PC-3 (cell line): Measurements from ENCODE around the gene SP3. TPM values are rescaled to one million over a fixed set of nuclear protein-coding genes. Genes with fewer than 3 reads are reported as not detected.

Experiments used
- ATAC-seq: fragments of 200-7000 bp; cut with Tn5 transposase; 2 replicates; pipeline ENCODE4 v1.9.1; 2020; ENCODE audit warnings: mild to moderate bottlenecking, moderate library complexity
- BruUV-seq: library from RNA; stranded (reverse); fragments of 400-500 nt; replicated peaks from 2 replicates; lab custom pipeline; 2021; lab: Mats Ljungman, UMichigan
- CTCF ChIA-PET: fragments of 300-600 bp; sonication (Branson Sonifier 250); formaldehyde crosslinking; loops from one replicate; lab custom pipeline; 2022; ENCODE audit warnings: antibody characterized with exemption; lab: Charles Lee
- POLR2A ChIA-PET: fragments of 300-600 bp; sonication (Branson Sonifier 250); formaldehyde crosslinking; loops from one replicate; lab custom pipeline; 2022; ENCODE audit warnings: antibody characterized with exemption; ENCODE audit not compliant: unreplicated experiment; lab: Charles Lee
- DNase-seq: peaks from one replicate; pipeline ENCODE4 v3.0.0-alpha.2; 2015
- H2AFZ ChIP-seq: fragments of 300-600 bp; sonication (generic); 2 replicates; pipeline ENCODE4 v1.6.0; 2016; ENCODE audit warnings: antibody characterized with exemption, low read length
- H3F3A ChIP-seq: fragments of 300-600 bp; sonication (generic); one replicate; pipeline ENCODE4 v1.6.0; 2017; ENCODE audit warnings: antibody characterized with exemption, low read length, control low read depth, mild to moderate bottlenecking; ENCODE audit not compliant: unreplicated experiment
- H3K27ac ChIP-seq: fragments of 300-600 bp; sonication (generic); 2 replicates; pipeline ENCODE4 v1.5.1; 2016; ENCODE audit warnings: mild to moderate bottlenecking, low read length
- H3K27me3 ChIP-seq: fragments of 300-600 bp; sonication (generic); 2 replicates; pipeline ENCODE4 v1.6.1; 2016; ENCODE audit warnings: low read length, mixed read lengths
- H3K36me3 ChIP-seq: fragments of 300-600 bp; sonication (generic); 2 replicates; pipeline ENCODE4 v1.6.1; 2016; ENCODE audit warnings: low read depth, mixed run types, low read length, mixed read lengths
- H3K4me1 ChIP-seq: fragments of 300-600 bp; sonication (generic); 2 replicates; pipeline ENCODE4 v1.5.1; 2016; ENCODE audit warnings: low read length; ENCODE audit not compliant: insufficient read depth
- H3K4me2 ChIP-seq: fragments of 300-600 bp; sonication (generic); 2 replicates; pipeline ENCODE4 v1.6.0; 2016; ENCODE audit warnings: low read length
- H3K4me3 ChIP-seq: fragments of 300-600 bp; sonication (generic); 2 replicates; pipeline ENCODE4 v1.5.1; 2016; ENCODE audit warnings: mild to moderate bottlenecking, low read length, mixed read lengths
- H3K79me2 ChIP-seq: fragments of 300-600 bp; sonication (generic); 2 replicates; pipeline ENCODE4 v1.6.1; 2017; ENCODE audit warnings: low read length, mixed read lengths
- H3K9ac ChIP-seq: fragments of 300-600 bp; sonication (generic); 2 replicates; pipeline ENCODE4 v1.6.0; 2016; ENCODE audit warnings: mild to moderate bottlenecking, low read length
- H3K9me2 ChIP-seq: fragments of 300-600 bp; sonication (generic); replicated peaks from 2 replicates; pipeline ENCODE4 v1.6.1; 2016; ENCODE audit warnings: mixed run types, low read length, mixed read lengths
- H3K9me3 ChIP-seq: fragments of 300-600 bp; sonication (generic); 2 replicates; pipeline ENCODE4 v1.6.1; 2016; ENCODE audit warnings: low read length, mixed read lengths
- H4K20me1 ChIP-seq: fragments of 300-600 bp; sonication (generic); 2 replicates; pipeline ENCODE4 v1.6.1; 2016; ENCODE audit warnings: low read length, mixed read lengths
- CTCF ChIP-seq: fragments of 300-600 bp; sonication (generic); conservative IDR thresholded peaks from 2 replicates; pipeline ENCODE4 v1.5.1; 2017; ENCODE audit warnings: antibody characterized with exemption, low read depth, mild to moderate bottlenecking, low read length
- EZH2 ChIP-seq: fragments of 300-600 bp; sonication (generic); IDR thresholded peaks from one replicate; pipeline ENCODE4 v1.6.1; 2017; ENCODE audit warnings: antibody characterized with exemption, mild to moderate bottlenecking, low read length; ENCODE audit not compliant: unreplicated experiment
- EZH2phosphoT487 ChIP-seq: fragments of 300-600 bp; sonication (generic); IDR thresholded peaks from 2 replicates; pipeline ENCODE4 v1.6.1; 2018; ENCODE audit warnings: mild to moderate bottlenecking, antibody characterized with exemption, low read length, borderline replicate concordance
- intact Hi-C: fragments of 100-400 bp; cut with micrococcal nuclease; formaldehyde crosslinking; loops from 2 replicates; pipeline ENCODE4 v1.9.0; 2023
- total RNA-seq: library from RNA; depleted of rRNA; stranded (reverse); fragments of >200 nt; gene quantifications from 2 replicates; pipeline ENCODE4 v1.2.3, GENCODE V29; 2014

The SP3 gene
- total RNA-seq, 1 experiment from 2014 or later, result 117 TPM

GRCh38 chr2:173922760-173923159, 42.4 kb downstream of the SP3 start:
- H4K20me1 ChIP-seq, result peaks cover 8% of the 10 kb centered on the region; the same call in 1 of the 2 replicates
- no peaks in the 10 kb centered on the region for H3K9me2 ChIP-seq
- intact Hi-C loops, result no loop called here
- no peak for ATAC-seq
- H3K27ac ChIP-seq, result no peak overlapping the region
- H3K36me3 ChIP-seq, result peaks cover 15% of the 10 kb centered on the region; the same call in 1 of the 2 replicates
- CTCF ChIA-PET, result no interaction called here
- H3K9ac ChIP-seq, result no peak overlapping the region
- POLR2A ChIA-PET, result no interaction called here
- H3K4me1 ChIP-seq, result no peaks in the 10 kb centered on the region
- no TSS peak for BruUV-seq
- no peaks in the 10 kb centered on the region for H3F3A ChIP-seq
- no peaks in the 10 kb centered on the region for H3K27me3 ChIP-seq
- peaks cover 96% of the 10 kb centered on the region for H3K79me2 ChIP-seq
- H3K4me2 ChIP-seq, result no peak overlapping the region
- no peak overlapping the region for H2AFZ ChIP-seq
- DNase-seq, result no peak
- H3K9me3 ChIP-seq, result no peaks in the 10 kb centered on the region
- no peak overlapping the region for H3K4me3 ChIP-seq
- TF ChIP-seq EZH2phosphoT487 (no peak), CTCF (no peak), EZH2 (no peak)

- TF ChIP-seq EZH2phosphoT487, result no peak
- TF ChIP-seq CTCF, result no peak
- no peak for TF ChIP-seq EZH2
- Histone ChIP-seq H3K9me2 (no peaks in the 10 kb centered on the region), H3K4me2 (no peak overlapping the region), H2AFZ (no peak overlapping the region), H3K27ac (no peak overlapping the region), H3K4me3 (no peak overlapping the region), H3K79me2 (peaks cover 92% of the 10 kb centered on the region), H3K36me3 (peaks cover 21% of the 10 kb centered on the region; the same call in 1 of the 2 replicates), H3K9ac (no peak overlapping the region), H3K27me3 (no peaks in the 10 kb centered on the region), H4K20me1 (peaks cover 8% of the 10 kb centered on the region; the same call in 1 of the 2 replicates), H3F3A (no peaks in the 10 kb centered on the region), H3K4me1 (no peaks in the 10 kb centered on the region), H3K9me3 (no peaks in the 10 kb centered on the region)
- POLR2A ChIA-PET, result no interaction called here
- intact Hi-C loops, result no loop called here
- DNase-seq (no peak), ATAC-seq (no peak)
- CTCF ChIA-PET, result no interaction called here
- no TSS peak for BruUV-seq
Measured at GRCh38 chr2:173922068-173922467, 43.1 kb downstream of the SP3 start.

- Histone ChIP-seq H3K79me2 (peaks cover 43% of the 10 kb centered on the region), H3K9me3 (no peaks in the 10 kb centered on the region), H3K27ac (no peak overlapping the region), H2AFZ (no peak overlapping the region), H3K4me2 (no peak overlapping the region), H3K4me3 (no peak overlapping the region), H3K27me3 (no peaks in the 10 kb centered on the region), H3F3A (no peaks in the 10 kb centered on the region), H4K20me1 (0 out of 2 replicates have a peak, but pooled peaks cover 4% of the 10 kb centered on the region), H3K4me1 (peaks cover 20% of the 10 kb centered on the region), H3K36me3 (peaks cover 47% of the 10 kb centered on the region), H3K9ac (no peak overlapping the region), H3K9me2 (no peaks in the 10 kb centered on the region)
- intact Hi-C loops, result no loop called here
- DNase-seq, result peak; percentile 69
- POLR2A ChIA-PET, result no interaction called here
- CTCF ChIA-PET, result no interaction called here
- TF ChIP-seq EZH2phosphoT487 (no peak), EZH2 (no peak), CTCF (no peak)
- no peak for ATAC-seq
- BruUV-seq, result no TSS peak
Measured at GRCh38 chr2:173914055-173914927, 50.9 kb downstream of the SP3 start.
